K562 (cell line): ENCODE results near the gene KIAA1958. TPM values are rescaled to one million over a fixed set of nuclear protein-coding genes. Genes with fewer than 3 reads are reported as not detected.

Experiments
- CREM ChIP-seq: IDR thresholded peaks from 2 replicates; pipeline ENCODE4 v1.6.1; 2014; ENCODE audit warnings: antibody characterized with exemption, low read depth
- EGR1 ChIP-seq: fragments of 450-650 bp; conservative IDR thresholded peaks from 2 replicates; pipeline ENCODE4 v1.6.1; 2017; ENCODE audit warnings: mild to moderate bottlenecking
- FOXK2 ChIP-seq, 2 experiments: fragments of 450-650 bp; IDR thresholded peaks in 1 of 2; conservative IDR thresholded peaks in 1 of 2; 2 replicates each; pipeline ENCODE4 v1.6.1; 2016; ENCODE audit warnings: low read depth in 2 of 2, mild to moderate bottlenecking in 1 of 2
- HDAC2 ChIP-seq: fragments of 450-650 bp; IDR thresholded peaks from 2 replicates; pipeline ENCODE4 v1.6.1; 2016; ENCODE audit warnings: mild to moderate bottlenecking
- KDM4B ChIP-seq, 2 experiments: fragments of 450-650 bp in 1 of 2; sonication (generic) in 1 of 2; IDR thresholded peaks; 2 replicates each; pipeline ENCODE4 v1.6.1; 2016 to 2017; ENCODE audit warnings: borderline replicate concordance in 2 of 2, antibody characterized with exemption in 1 of 2, low read depth in 1 of 2, mild to moderate bottlenecking in 1 of 2
- MTF1 ChIP-seq: fragments of 250-450 bp; sonication (Bioruptor Pico); IDR thresholded peaks from 2 replicates; pipeline ENCODE4 v1.9.0; 2021; ENCODE audit warnings: moderate library complexity, mild to moderate bottlenecking, inconsistent platforms, borderline replicate concordance
- NR2C1 ChIP-seq, 2 experiments: fragments of 450-650 bp; IDR thresholded peaks; 2 replicates each; pipeline ENCODE4 v1.6.1; 2017; ENCODE audit warnings: mild to moderate bottlenecking in 2 of 2, antibody characterized with exemption in 1 of 2, inconsistent platforms in 1 of 2, missing compliant biosample characterization in 1 of 2, missing genetic modification characterization in 1 of 2
- NR3C1 ChIP-seq: sonication (generic); formaldehyde crosslinking; IDR thresholded peaks from 2 replicates; pipeline ENCODE4 v1.8.1; 2022; ENCODE audit warnings: missing genetic modification reagents
- POLR2H ChIP-seq: IDR thresholded peaks from 2 replicates; pipeline ENCODE4 v1.6.1; 2016; ENCODE audit warnings: missing genetic modification characterization, low read depth, mild to moderate bottlenecking, control low read depth, missing compliant biosample characterization, moderate library complexity
- SPI1 ChIP-seq: IDR thresholded peaks from 2 replicates; pipeline ENCODE4 v1.6.1; 2011; ENCODE audit warnings: low read depth, low read length, control low read depth, borderline replicate concordance
- TEAD4 ChIP-seq, 2 experiments: sonication (generic) in 1 of 2; formaldehyde crosslinking in 1 of 2; IDR thresholded peaks; 2 replicates each; pipeline versions ENCODE4 v1.6.1 to v1.8.0; 2012 to 2022; ENCODE audit warnings: borderline replicate concordance in 1 of 2, inconsistent platforms in 1 of 2, low read length in 1 of 2, mild to moderate bottlenecking in 1 of 2, missing genetic modification reagents in 1 of 2
- TOE1 ChIP-seq, 2 experiments: fragments of 450-650 bp in 1 of 2; sonication (generic) in 1 of 2; formaldehyde crosslinking in 1 of 2; IDR thresholded peaks; 2 replicates each; pipeline versions ENCODE4 v1.7.1 to v1.8.0; 2016 to 2022; ENCODE audit warnings: borderline replicate concordance in 2 of 2, mild to moderate bottlenecking in 2 of 2, antibody characterized with exemption in 1 of 2, inconsistent platforms in 1 of 2, low read depth in 1 of 2, missing genetic modification reagents in 1 of 2, moderate library complexity in 1 of 2
- ZNF436 ChIP-seq: fragments of 250-450, 450-650 bp; sonication (Bioruptor Pico); formaldehyde crosslinking; IDR thresholded peaks from 2 replicates; pipeline ENCODE4 v1.7.0; 2020; ENCODE audit warnings: mild to moderate bottlenecking
- ZNF586 ChIP-seq: fragments of 450-650 bp; formaldehyde crosslinking; conservative IDR thresholded peaks from 2 replicates; pipeline ENCODE4 v1.4.0; 2020; ENCODE audit warnings: mild to moderate bottlenecking, moderate library complexity
- polyA plus RNA-seq, 8 experiments: library from polyadenylated mRNA; depleted of rRNA in 4 of 8; stranded (reverse) in 5 of 8; unstranded in 3 of 8; fragments of >200 nt; fragmentation: Nextera tagmentation in 2 of 8; fragmentation: Illumina TruSeq in 1 of 8; extraction: Ambion mirVana in 2 of 8; extraction: Trizol in 1 of 8; gene quantifications; 2 replicates each; pipeline versions ENCODE4 v1.2.1 to v1.2.3, GENCODE V29; 2011 to 2014; ENCODE audit warnings: inconsistent platforms in 1 of 8, missing spikeins in 1 of 8
- total RNA-seq, 7 experiments: library from RNA; depleted of rRNA in 6 of 7; stranded (reverse); fragments of >200 nt in 6 of 7; fragmentation: Illumina TruSeq in 2 of 7; extraction: Trizol in 2 of 7; gene quantifications; 2 replicates each; pipeline versions ENCODE4 v1.2.1 to v1.2.3, GENCODE V29; 2011 to 2021; ENCODE audit warnings: low replicate concordance in 1 of 7
- TF ChIP-seq, protein P1 (sequence below): IDR thresholded peaks from 2 replicates; pipeline ENCODE4 v1.6.1; 2011; ENCODE audit not compliant: insufficient read length; ENCODE audit errors: extremely low read depth
- TF ChIP-seq, protein P2 (sequence below), 2 experiments: fragments of 450-650 bp; IDR thresholded peaks; 2 replicates each; pipeline ENCODE4 v1.6.1; 2018; ENCODE audit warnings: mild to moderate bottlenecking in 2 of 2, low read depth in 1 of 2; ENCODE audit not compliant: partially characterized antibody in 2 of 2
- TF ChIP-seq, protein P3 (sequence below): fragments of 450-650 bp; IDR thresholded peaks from 2 replicates; pipeline ENCODE4 v1.6.1; 2017; ENCODE audit warnings: antibody characterized with exemption, mild to moderate bottlenecking

KIAA1958 gene
- total and polyA plus RNA-seq, 9 of the 15 experiments (the other 6 are each of a cell fraction or from before 2014, with no cell fraction given): 1.1 to 16.0 (median 10.1) TPM

DNA sequence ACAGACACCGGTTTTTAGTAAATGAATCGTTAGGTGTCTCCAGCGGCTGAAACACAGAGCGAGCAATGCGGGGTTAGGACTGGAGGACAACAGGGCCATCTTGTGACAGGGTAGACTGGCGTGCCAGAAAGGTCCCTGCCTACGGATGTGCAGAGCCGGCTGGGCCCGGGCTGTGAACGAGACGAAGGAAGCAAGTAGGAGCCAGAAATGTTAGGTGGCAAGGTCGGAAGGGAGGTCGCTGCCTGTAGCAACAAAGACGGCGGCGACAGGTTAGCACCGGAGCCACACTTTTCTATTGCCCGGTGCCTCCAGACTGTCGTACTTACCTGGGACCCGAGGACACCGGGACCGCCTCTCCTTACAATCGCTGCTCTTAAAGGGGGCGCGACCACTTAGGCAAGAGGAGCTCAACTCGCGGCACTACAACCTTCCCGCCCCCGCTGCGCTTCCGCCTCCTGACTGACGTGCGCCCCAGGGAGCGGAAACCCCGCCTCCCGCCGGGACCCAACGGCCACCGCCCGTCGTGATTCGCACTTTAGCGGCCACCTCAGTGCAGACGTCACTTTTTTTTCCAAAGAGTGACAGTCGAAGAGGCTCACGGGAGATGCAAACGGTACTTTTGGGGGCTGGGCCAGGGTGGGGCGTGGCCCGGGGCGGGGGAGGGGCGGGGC lies 231.2 kb downstream of the KIAA1958 start, which contains the start of gene INIP (continued):
- TF ChIP-seq, protein P1, sequence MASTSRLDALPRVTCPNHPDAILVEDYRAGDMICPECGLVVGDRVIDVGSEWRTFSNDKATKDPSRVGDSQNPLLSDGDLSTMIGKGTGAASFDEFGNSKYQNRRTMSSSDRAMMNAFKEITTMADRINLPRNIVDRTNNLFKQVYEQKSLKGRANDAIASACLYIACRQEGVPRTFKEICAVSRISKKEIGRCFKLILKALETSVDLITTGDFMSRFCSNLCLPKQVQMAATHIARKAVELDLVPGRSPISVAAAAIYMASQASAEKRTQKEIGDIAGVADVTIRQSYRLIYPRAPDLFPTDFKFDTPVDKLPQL: no peak
- no peak for TF ChIP-seq NR3C1 (CRISPR knock-in tag)
- peak; percentile 90 for TF ChIP-seq HDAC2
- TF ChIP-seq ZNF436 (CRISPR knock-in tag): no peak
- TF ChIP-seq TOE1 (IDR thresholded peaks at IDR 0.05; ENCODE audit: borderline replicate concordance): peak; percentile 55; the same call in 1 of the 2 replicates
- TF ChIP-seq TOE1 (CRISPR knock-in tag; IDR thresholded peaks at IDR 0.05; ENCODE audit: borderline replicate concordance, low read depth): no peak
- TF ChIP-seq POLR2H: peak; percentile 45; the same call in 1 of the 2 replicates
- TF ChIP-seq FOXK2 (conservative IDR thresholded peaks at IDR 0.05 in 1 of 2, IDR thresholded peaks at IDR 0.05 in 1 of 2; ENCODE audit: low read depth in 2 of 2): peak; percentile 57 to 65; a peak in 3 of 4 replicates
- no peak for TF ChIP-seq ZNF586
- TF ChIP-seq NR2C1 (IDR thresholded peaks at IDR 0.05): no peak
- no peak for TF ChIP-seq NR2C1 (tag; IDR thresholded peaks at IDR 0.05)
- TF ChIP-seq, protein P2, sequence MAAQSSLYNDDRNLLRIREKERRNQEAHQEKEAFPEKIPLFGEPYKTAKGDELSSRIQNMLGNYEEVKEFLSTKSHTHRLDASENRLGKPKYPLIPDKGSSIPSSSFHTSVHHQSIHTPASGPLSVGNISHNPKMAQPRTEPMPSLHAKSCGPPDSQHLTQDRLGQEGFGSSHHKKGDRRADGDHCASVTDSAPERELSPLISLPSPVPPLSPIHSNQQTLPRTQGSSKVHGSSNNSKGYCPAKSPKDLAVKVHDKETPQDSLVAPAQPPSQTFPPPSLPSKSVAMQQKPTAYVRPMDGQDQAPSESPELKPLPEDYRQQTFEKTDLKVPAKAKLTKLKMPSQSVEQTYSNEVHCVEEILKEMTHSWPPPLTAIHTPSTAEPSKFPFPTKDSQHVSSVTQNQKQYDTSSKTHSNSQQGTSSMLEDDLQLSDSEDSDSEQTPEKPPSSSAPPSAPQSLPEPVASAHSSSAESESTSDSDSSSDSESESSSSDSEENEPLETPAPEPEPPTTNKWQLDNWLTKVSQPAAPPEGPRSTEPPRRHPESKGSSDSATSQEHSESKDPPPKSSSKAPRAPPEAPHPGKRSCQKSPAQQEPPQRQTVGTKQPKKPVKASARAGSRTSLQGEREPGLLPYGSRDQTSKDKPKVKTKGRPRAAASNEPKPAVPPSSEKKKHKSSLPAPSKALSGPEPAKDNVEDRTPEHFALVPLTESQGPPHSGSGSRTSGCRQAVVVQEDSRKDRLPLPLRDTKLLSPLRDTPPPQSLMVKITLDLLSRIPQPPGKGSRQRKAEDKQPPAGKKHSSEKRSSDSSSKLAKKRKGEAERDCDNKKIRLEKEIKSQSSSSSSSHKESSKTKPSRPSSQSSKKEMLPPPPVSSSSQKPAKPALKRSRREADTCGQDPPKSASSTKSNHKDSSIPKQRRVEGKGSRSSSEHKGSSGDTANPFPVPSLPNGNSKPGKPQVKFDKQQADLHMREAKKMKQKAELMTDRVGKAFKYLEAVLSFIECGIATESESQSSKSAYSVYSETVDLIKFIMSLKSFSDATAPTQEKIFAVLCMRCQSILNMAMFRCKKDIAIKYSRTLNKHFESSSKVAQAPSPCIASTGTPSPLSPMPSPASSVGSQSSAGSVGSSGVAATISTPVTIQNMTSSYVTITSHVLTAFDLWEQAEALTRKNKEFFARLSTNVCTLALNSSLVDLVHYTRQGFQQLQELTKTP (IDR thresholded peaks at IDR 0.05; ENCODE audit: low read depth in 1 of 2, partially characterized antibody in 2 of 2): peak in 1 of 2 experiments; percentile 34
- peak; percentile 96 for TF ChIP-seq EGR1
- TF ChIP-seq MTF1 (CRISPR knock-in tag): no peak
- TF ChIP-seq, protein P3, sequence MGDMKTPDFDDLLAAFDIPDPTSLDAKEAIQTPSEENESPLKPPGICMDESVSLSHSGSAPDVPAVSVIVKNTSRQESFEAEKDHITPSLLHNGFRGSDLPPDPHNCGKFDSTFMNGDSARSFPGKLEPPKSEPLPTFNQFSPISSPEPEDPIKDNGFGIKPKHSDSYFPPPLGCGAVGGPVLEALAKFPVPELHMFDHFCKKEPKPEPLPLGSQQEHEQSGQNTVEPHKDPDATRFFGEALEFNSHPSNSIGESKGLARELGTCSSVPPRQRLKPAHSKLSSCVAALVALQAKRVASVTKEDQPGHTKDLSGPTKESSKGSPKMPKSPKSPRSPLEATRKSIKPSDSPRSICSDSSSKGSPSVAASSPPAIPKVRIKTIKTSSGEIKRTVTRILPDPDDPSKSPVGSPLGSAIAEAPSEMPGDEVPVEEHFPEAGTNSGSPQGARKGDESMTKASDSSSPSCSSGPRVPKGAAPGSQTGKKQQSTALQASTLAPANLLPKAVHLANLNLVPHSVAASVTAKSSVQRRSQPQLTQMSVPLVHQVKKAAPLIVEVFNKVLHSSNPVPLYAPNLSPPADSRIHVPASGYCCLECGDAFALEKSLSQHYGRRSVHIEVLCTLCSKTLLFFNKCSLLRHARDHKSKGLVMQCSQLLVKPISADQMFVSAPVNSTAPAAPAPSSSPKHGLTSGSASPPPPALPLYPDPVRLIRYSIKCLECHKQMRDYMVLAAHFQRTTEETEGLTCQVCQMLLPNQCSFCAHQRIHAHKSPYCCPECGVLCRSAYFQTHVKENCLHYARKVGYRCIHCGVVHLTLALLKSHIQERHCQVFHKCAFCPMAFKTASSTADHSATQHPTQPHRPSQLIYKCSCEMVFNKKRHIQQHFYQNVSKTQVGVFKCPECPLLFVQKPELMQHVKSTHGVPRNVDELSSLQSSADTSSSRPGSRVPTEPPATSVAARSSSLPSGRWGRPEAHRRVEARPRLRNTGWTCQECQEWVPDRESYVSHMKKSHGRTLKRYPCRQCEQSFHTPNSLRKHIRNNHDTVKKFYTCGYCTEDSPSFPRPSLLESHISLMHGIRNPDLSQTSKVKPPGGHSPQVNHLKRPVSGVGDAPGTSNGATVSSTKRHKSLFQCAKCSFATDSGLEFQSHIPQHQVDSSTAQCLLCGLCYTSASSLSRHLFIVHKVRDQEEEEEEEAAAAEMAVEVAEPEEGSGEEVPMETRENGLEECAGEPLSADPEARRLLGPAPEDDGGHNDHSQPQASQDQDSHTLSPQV: no peak
- TF ChIP-seq KDM4B (IDR thresholded peaks at IDR 0.05; ENCODE audit: borderline replicate concordance in 2 of 2, low read depth in 1 of 2): peak in 1 of 2 experiments; percentile 83; a peak in 2 of 4 replicates
- TF ChIP-seq CREM: peak; percentile 88
- TF ChIP-seq TEAD4 (IDR thresholded peaks at IDR 0.05; ENCODE audit: low read length): no peak; the same call in 1 of the 2 replicates
- TF ChIP-seq TEAD4 (CRISPR knock-in tag; IDR thresholded peaks at IDR 0.05; ENCODE audit: borderline replicate concordance): no peak
- no peak for TF ChIP-seq SPI1
